NCI-H1436 treated with DMSO at 0.1 percent for 48 hours (cell line): ENCODE results near the gene VTN.

Source experiments
- DNase-seq: peaks from one replicate; lab custom pipeline; 2025; lab: John Stamatoyannopoulos, UW

The VTN gene

DNA sequence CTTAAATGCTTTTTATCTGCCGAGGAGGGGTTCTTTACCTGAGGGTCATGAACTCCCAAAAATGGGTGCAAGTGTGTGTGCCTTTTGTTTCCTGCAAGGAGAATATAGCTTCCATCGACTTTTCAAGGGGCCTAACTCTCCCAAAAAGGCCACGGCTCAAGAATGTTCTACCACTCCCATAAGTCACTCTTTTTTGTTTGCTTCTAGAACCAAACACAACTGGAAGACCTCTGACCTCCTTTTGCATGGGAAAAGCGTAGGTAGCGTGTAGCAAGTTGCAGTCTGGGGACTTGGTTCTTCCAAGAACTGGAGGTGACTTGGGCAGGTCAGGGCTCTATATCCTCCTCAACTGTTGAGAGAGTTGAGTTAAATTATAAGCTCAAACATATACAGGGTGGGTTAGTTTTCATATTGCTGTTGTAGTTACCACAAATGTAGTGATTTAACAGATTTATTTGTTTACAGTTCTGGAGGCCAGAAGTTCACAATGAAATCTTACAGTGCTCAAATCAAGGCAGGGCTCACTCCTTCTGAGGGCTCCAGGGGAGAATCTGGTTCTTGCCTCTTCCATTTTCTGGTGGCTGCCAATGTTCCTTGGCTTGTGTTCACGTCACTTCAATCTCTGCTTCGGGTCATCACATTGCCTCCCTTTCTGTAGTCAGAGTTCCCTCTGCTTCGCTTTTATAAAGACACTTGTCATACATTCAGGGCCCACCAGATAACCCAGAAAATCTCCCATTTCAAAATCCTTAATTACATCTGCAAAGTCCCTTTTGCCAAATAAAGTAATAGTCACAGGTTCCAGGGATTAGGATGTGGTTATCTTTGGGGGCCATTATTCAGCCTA is 49.7 kb downstream of the VTN start:
- DNase-seq = no peak

DNA sequence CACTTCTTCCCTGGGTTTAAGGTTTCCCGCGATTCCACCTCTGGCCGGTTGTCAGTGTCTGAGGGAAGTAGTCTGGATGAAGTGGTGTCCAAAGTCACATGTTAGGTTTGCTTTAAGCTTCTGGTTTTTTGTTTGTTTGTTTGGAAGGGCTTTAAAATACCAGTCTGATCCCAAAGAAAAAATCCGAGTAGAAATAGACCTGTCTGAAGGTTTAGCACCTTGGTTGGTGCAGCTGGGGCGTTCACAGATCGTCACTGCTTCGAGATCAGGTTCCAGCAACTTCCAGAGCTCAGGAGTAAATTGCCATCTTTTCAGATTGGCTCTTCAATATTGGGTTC is 50.5 kb downstream of the VTN start:
- DNase-seq = no peak

DNA sequence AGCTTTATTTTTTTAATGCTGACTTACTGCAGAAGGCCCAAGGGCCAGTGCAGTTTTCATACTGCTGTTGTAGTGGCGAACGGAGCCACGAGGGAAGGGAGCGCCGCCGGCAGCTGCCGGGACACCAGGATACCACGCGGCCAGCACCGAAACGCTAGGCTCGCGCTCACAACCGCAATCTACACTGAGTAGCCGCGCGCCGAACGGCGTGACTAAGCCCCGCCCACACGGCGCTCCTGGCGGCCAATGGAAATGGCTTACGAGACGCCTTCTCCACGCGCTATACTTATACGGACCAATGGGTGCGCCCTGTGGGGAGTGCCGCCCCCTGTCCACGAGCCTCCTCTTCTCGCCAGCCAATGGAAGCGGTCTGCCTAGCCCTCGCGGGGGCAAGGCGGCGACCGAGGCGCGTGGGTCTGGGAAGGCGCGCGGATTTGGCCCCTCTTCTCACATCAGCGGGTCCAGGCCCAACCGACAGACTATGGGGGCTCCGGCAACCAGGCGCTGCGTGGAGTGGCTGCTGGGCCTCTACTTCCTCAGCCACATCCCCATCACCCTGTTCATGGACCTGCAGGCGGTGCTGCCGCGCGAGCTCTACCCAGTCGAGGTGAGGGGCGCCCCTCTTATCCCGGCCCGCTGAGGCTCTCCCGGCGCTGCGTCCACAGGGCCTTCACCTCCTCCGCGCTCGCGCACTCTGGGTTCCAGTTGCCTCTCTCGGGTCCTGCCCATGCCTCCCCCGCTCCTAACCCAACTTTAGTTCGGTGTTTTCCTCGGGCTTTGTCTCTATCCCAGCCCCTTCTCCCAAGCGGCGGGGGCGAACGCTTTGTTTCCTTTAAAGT is 51.1 kb downstream of the VTN start, which contains the start of gene TMEM97:
TSS of gene TMEM97 (plus strand) at position 442 of the 839 bp plus-strand sequence. CDS start at position 482, 40 bp downstream.
- peak; percentile 95 for DNase-seq

GRCh38 chr17:28317966-28318758 is 51.9 kb downstream of the VTN start:
- no peak for DNase-seq
